CD8-positive, alpha-beta memory T cell (primary cell): ENCODE measurements around the gene RAB6B. TPM values are rescaled to one million over a fixed set of nuclear protein-coding genes. Genes with fewer than 3 reads are reported as not detected.
A peak's percentile ranks its signal among the peaks of the same experiment; 100 is the strongest.

Experiments used
- CTCF ChIA-PET: fragments of 350-600 bp; sonication (Branson Sonifier 250); formaldehyde crosslinking; loops from one replicate; lab custom pipeline; 2021; ENCODE audit warnings: antibody characterized with exemption; lab: Charles Lee
- POLR2A ChIA-PET: fragments of 350-600 bp; sonication (Branson Sonifier 250); formaldehyde crosslinking; loops from one replicate; lab custom pipeline; 2021; ENCODE audit warnings: antibody characterized with exemption; lab: Charles Lee
- DNase-seq, 5 donors: peaks; one replicate each; pipeline versions ENCODE4 v3.0.0 to v3.0.0-alpha.2; 2020 to 2022; ENCODE audit warnings: mixed read lengths in 1 of 5
- H3K27ac ChIP-seq: one replicate; pipeline ENCODE4 v1.7.0; 2013; ENCODE audit warnings: low read depth, mild to moderate bottlenecking, low read length, moderate library complexity
- H3K27me3 ChIP-seq: 2 replicates; pipeline ENCODE4 v1.7.0; 2013; ENCODE audit warnings: low read length, mild to moderate bottlenecking; ENCODE audit not compliant: insufficient read depth, poor library complexity, severe bottlenecking
- H3K36me3 ChIP-seq: 2 replicates; pipeline ENCODE4 v1.7.0; 2013; ENCODE audit warnings: mild to moderate bottlenecking, low read length, moderate library complexity; ENCODE audit not compliant: insufficient read depth
- H3K4me1 ChIP-seq: 2 replicates; pipeline ENCODE4 v1.7.0; 2013; ENCODE audit warnings: mild to moderate bottlenecking, low read length, moderate library complexity; ENCODE audit not compliant: insufficient read depth
- H3K4me3 ChIP-seq: 2 replicates; pipeline ENCODE4 v1.7.0; 2013; ENCODE audit warnings: mild to moderate bottlenecking, low read length
- H3K9me3 ChIP-seq: 2 replicates; pipeline ENCODE4 v1.7.0; 2013; ENCODE audit warnings: mild to moderate bottlenecking, low read length
- H3K27ac Mint-ChIP-seq, 8 donors: one replicate each; pipeline ENCODE4 v1.8.0; 2020 to 2021; ENCODE audit warnings: mixed read lengths in 8 of 8, mild to moderate bottlenecking in 6 of 8, inconsistent platforms in 3 of 8, moderate library complexity in 3 of 8
- H3K27me3 Mint-ChIP-seq, 2 donors: one replicate each; pipeline ENCODE4 v1.8.0; 2020 to 2021; ENCODE audit warnings: mixed read lengths in 2 of 2, mild to moderate bottlenecking in 1 of 2, moderate library complexity in 1 of 2
- H3K36me3 Mint-ChIP-seq, 3 donors: one replicate each; pipeline ENCODE4 v1.8.0; 2020 to 2021; ENCODE audit warnings: mixed read lengths in 3 of 3, inconsistent platforms in 1 of 3, mild to moderate bottlenecking in 1 of 3
- H3K4me1 Mint-ChIP-seq, 3 donors: one replicate each; pipeline ENCODE4 v1.8.0; 2020 to 2021; ENCODE audit warnings: mixed read lengths in 3 of 3, inconsistent platforms in 1 of 3, mild to moderate bottlenecking in 1 of 3
- H3K4me3 Mint-ChIP-seq, 7 donors: one replicate each; pipeline ENCODE4 v1.8.0; 2020 to 2021; ENCODE audit warnings: mixed read lengths in 7 of 7, mild to moderate bottlenecking in 6 of 7, moderate library complexity in 4 of 7, inconsistent platforms in 2 of 7
- H3K9me3 Mint-ChIP-seq, 5 donors: one replicate each; pipeline ENCODE4 v1.8.0; 2020 to 2022; ENCODE audit warnings: mixed read lengths in 5 of 5, mild to moderate bottlenecking in 3 of 5, moderate library complexity in 2 of 5, inconsistent platforms in 1 of 5
- polyA plus RNA-seq: library from polyadenylated mRNA; unstranded; fragments of 300-500 nt; fragmentation: Illumina TruSeq; gene quantifications from one replicate; pipeline ENCODE4 v1.2.3, GENCODE V29; 2021
- total RNA-seq, 2 experiments: library from RNA; stranded (reverse); gene quantifications; one replicate each; pipeline ENCODE4 v1.2.3, GENCODE V29; 2021

Gene RAB6B
- total and polyA plus RNA-seq, 3 experiments from 2014 or later = 0.24 to 1.7 (median 0.73) TPM

DNA sequence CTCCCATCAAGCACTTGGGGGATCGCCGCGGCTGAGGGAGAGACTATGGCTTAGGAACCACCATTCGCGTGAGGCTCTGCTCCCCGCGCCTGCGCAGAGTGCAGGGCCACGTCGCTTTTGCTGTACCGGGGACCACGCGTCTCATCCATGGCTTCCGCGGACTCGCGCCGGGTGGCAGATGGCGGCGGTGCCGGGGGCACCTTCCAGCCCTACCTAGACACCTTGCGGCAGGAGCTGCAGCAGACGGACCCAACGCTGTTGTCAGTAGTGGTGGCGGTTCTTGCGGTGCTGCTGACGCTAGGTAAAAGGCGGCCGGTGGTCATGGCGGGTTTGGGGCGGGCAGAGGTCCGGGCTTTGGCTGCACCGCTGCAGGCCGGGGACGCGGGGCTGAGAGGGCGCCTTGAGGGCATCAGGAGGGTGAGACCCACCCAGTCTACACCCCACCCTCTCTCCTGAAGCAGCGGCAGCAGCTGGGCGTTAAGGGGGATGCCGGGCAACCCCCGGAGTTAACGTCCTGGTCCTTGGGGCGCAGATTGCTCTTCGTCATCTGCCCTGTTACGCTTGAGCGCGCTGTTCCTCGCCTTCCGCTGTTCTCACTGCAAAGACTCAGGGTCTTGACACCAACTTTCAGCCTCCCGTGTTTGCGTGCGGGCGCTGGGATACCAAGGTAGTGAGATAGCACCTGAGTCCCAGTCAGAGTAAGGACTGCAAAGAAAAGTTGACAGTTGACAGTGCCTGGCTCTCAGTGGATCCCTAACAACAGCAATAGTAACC is 89.8 kb downstream of the RAB6B start, which contains the start of gene SRPRB:
Gene SRPRB, plus strand, starts transcription at position 114 of the 774 bp plus-strand sequence. Its CDS starts 34 bp downstream, at position 148.
- peak within 1 kb of the TSS; percentile 86 to 98 (median 96) for H3K27ac Mint-ChIP-seq
- no peaks in the 10 kb centered on the region for H3K9me3 Mint-ChIP-seq
- POLR2A ChIA-PET = no interaction called here
- H3K27me3 ChIP-seq = no peaks in the 10 kb centered on the region
- peaks cover 30 to 45% (median 44%) of the 10 kb centered on the region in 3 donors for H3K4me1 Mint-ChIP-seq
- H3K36me3 Mint-ChIP-seq = peaks cover 0 to 37% (median 6%) of the 10 kb centered on the region in 3 donors
- H3K9me3 ChIP-seq = no peaks in the 10 kb centered on the region
- peak within 1 kb of the TSS; percentile 95 to 99 (median 98) for H3K4me3 Mint-ChIP-seq
- H3K36me3 ChIP-seq = peaks cover 4% of the 10 kb centered on the region
- H3K27ac ChIP-seq = peak within 1 kb of the TSS; percentile 87
- DNase-seq = peak; percentile 94 to 98 (median 95)
- H3K4me1 ChIP-seq = peaks cover 14% of the 10 kb centered on the region
- H3K4me3 ChIP-seq = peak within 1 kb of the TSS; percentile 85
- CTCF ChIA-PET = interaction anchor here (1.2 to 1.4 kb wide), 3 partner anchors 11 to 144 kb away, joined by 3 to 5 read pairs (median 3); partner anchors contain the start of gene TOPBP1
- H3K27me3 Mint-ChIP-seq = no peaks in the 10 kb centered on the region

DNA sequence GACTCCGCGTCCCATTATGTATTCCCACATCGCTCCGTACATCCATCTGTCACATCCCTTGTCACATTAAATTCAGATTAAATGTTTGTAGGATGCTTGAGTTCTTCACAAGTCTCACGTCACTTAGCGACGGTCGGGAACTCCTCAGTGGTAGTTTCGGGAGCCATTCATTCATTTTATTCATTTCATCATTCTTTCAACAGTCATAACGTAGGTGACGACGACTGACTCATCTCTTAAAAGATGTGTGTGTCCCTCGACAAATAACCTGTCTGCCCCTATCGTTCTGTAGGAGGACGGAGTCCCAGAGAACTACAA is 90.3 kb downstream of the RAB6B start:
- no peak for DNase-seq
- Histone ChIP-seq H3K4me1 (peaks cover 14% of the 10 kb centered on the region), H3K4me3 (peak overlapping the region; percentile 85), H3K27ac (peak overlapping the region; percentile 87), H3K27me3 (no peaks in the 10 kb centered on the region), H3K9me3 (no peaks in the 10 kb centered on the region), H3K36me3 (peaks cover 4% of the 10 kb centered on the region)
- H3K4me3 Mint-ChIP-seq = peak overlapping the region; percentile 95 to 99 (median 98)
- peaks cover 0 to 33% (median 6%) of the 10 kb centered on the region in 3 donors for H3K36me3 Mint-ChIP-seq
- peaks cover 29 to 42% (median 40%) of the 10 kb centered on the region in 3 donors for H3K4me1 Mint-ChIP-seq
- CTCF ChIA-PET = interaction anchor here (1.3 kb wide), 1 partner anchor 13 kb away, joined by 3 read pairs; no protein-coding TSS in a partner anchor
- POLR2A ChIA-PET = no interaction called here
- no peaks in the 10 kb centered on the region for H3K9me3 Mint-ChIP-seq
- peak overlapping the region; percentile 86 to 98 (median 96) for H3K27ac Mint-ChIP-seq
- peaks cover 0 to 2% of the 10 kb centered on the region in 2 donors for H3K27me3 Mint-ChIP-seq

DNA sequence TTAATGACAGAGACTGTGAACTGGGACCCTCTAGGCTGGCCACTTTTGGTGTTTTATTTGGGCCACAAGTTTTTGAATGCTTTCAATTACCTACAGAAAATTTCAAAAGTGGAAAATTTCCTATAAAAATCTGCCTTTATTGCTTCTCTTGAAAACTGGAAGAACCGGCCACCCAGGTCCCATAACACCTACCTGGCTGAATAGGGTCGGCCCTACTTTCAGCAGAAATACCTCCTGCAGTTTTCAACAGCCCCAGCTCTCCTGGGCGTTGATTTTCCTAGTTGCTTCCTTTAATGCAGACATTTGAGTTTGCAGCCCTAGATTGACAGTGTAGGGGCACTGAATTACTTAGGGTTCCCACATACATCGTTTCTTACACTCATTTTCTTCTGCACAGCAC is 90.8 kb downstream of the RAB6B start:
- H3K4me3 ChIP-seq = peak overlapping the region; percentile 85
- POLR2A ChIA-PET = interaction anchor here (1.0 kb wide), 1 partner anchor 231 kb away, joined by 4 read pairs; the partner anchor contains the start of gene CDV3

DNA sequence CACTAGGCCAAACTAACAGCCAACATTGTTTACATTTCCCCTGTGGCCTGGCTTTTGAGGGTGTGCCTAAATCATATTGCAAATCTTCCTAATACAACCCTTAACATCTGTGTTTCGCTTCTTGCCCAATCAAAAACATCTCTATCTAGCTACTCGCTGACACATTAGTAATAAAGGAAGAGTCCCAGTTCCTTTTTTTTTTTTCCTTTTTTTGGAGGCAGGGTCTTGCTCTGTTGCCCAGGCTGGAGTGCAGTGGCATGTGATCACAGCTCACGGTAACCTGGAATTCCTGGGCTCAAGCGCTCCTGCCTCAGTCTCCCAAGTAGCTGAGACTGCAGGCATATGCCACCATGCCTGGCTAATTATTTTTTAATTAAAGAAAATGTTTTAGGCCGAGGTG is 92.2 kb downstream of the RAB6B start:
- Histone ChIP-seq H3K27me3 (no peaks in the 10 kb centered on the region), H3K4me1 (peaks cover 14% of the 10 kb centered on the region), H3K36me3 (no peaks in the 10 kb centered on the region), H3K27ac (no peak overlapping the region), H3K4me3 (no peak overlapping the region), H3K9me3 (no peaks in the 10 kb centered on the region)
- Mint-ChIP-seq H3K4me1 (peaks cover 25 to 30% (median 29%) of the 10 kb centered on the region in 3 donors), H3K27me3 (peaks cover 3 to 5% of the 10 kb centered on the region in 2 donors), H3K9me3 (no peaks in the 10 kb centered on the region), H3K4me3 (peak overlapping the region in 1 of 7 donors; percentile 15), H3K27ac (no peak overlapping the region), H3K36me3 (peaks cover 0 to 21% (median 3%) of the 10 kb centered on the region in 3 donors)
- POLR2A ChIA-PET = no interaction called here
- CTCF ChIA-PET = interaction anchor here (1.0 to 1.1 kb wide), 2 partner anchors 15 to 139 kb away, joined by 3 read pairs; no protein-coding TSS in a partner anchor
- DNase-seq = no peak

More for the DNA sequence above, 90.8 kb downstream of the RAB6B start:
- Mint-ChIP-seq H3K4me3 (peak overlapping the region; percentile 95 to 99 (median 98)), H3K36me3 (peaks cover 0 to 28% (median 3%) of the 10 kb centered on the region in 3 donors), H3K4me1 (peaks cover 26 to 38% (median 36%) of the 10 kb centered on the region in 3 donors), H3K27me3 (peaks cover 0 to 3% of the 10 kb centered on the region in 2 donors), H3K9me3 (no peaks in the 10 kb centered on the region), H3K27ac (peak overlapping the region; percentile 86 to 98 (median 96))
- no peaks in the 10 kb centered on the region for H3K9me3 ChIP-seq
- no peaks in the 10 kb centered on the region for H3K27me3 ChIP-seq
- no peak for DNase-seq
- peak overlapping the region; percentile 87 for H3K27ac ChIP-seq
- H3K36me3 ChIP-seq = no peaks in the 10 kb centered on the region
- H3K4me1 ChIP-seq = peaks cover 14% of the 10 kb centered on the region
- CTCF ChIA-PET = no interaction called here

DNA sequence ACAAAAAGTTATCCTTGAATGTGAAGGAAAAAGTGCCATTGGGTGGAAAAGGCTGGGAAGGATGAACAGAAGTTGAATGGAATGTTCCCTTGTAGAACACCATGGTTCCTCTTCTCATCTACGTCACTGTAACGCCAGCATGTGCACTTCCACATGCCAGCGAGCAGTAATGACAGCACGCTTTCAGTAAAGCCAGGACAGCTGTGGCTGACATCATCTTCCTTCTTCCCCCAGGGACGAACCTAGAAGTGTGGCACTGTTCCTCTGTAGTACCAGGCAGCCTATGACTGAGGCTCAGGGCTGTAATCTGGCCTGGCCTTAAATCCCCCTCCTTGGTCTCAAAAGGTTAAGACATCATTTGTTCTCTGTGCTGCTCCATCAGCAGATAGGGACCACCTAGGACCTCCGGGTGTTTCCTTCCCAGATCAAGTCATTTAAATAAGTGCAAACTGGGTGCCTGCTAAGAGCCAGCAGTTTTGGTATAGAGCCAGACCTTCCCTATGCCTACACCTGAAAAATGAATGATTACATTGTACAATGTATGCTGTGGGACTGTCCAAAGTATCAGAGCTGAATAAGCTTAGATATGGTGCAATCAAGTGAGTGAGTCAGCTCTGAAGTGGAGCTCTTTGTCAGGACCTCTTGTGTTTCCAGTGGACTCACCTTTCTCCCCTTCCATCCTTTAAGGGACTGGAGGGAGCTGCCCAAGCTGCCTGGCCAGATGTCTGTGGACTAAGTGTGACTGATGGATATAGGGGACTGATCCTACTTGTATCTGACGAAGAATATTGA is 95.7 kb downstream of the RAB6B start:
- H3K36me3 Mint-ChIP-seq = no peaks in the 10 kb centered on the region
- ChIA-PET CTCF (no interaction called here), POLR2A (no interaction called here)
- Histone ChIP-seq H3K36me3 (no peaks in the 10 kb centered on the region), H3K9me3 (no peaks in the 10 kb centered on the region), H3K27ac (no peak overlapping the region), H3K4me3 (no peak overlapping the region), H3K27me3 (no peaks in the 10 kb centered on the region), H3K4me1 (peaks cover 3% of the 10 kb centered on the region)
- DNase-seq = no peak
- peaks cover under 1 to 1% (median 1%) of the 10 kb centered on the region in 3 donors for H3K4me1 Mint-ChIP-seq
- H3K4me3 Mint-ChIP-seq = no peak overlapping the region
- H3K9me3 Mint-ChIP-seq = no peaks in the 10 kb centered on the region
- peaks cover 11 to 28% of the 10 kb centered on the region in 2 donors for H3K27me3 Mint-ChIP-seq
- H3K27ac Mint-ChIP-seq = no peak overlapping the region

DNA sequence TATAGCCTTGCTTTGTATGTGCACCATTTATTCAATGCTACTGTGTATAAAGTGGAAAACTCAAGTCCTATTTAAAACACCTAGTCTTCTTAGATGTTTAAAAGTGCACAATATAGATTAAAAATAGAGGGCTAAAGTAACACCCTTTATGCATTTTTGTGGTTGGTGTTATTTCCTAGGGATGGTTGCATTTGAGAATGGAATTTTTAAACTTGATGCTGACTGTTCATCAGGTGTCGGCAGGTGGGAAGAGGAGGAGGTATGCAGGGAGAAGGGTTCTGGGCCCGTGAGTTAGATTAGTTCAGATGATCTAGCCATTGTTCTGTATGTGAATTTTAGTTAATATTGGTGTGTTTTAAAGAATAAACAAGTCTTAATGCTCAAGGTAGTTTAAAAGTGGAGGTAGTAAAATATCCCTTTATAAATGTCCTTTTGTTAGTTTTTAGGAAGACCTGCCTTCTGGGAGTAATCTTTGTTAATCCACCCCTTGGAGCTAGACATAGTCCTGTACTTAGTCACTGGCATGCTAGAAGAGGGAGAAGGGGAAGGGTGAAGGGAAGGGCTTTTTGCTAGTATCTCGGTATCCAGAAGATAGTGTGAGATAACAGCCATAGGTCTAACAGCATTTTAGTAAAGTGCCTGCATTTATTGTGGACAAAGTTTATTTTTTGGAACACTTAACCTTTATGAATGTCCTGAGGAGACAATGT is 98.1 kb downstream of the RAB6B start:
- no peak for DNase-seq
- CTCF ChIA-PET = no interaction called here
- no peaks in the 10 kb centered on the region for H3K4me1 Mint-ChIP-seq
- peaks cover 11 to 33% of the 10 kb centered on the region in 2 donors for H3K27me3 Mint-ChIP-seq
- POLR2A ChIA-PET = no interaction called here
- no peaks in the 10 kb centered on the region for H3K36me3 Mint-ChIP-seq
- H3K4me3 ChIP-seq = no peak overlapping the region
- no peaks in the 10 kb centered on the region for H3K9me3 ChIP-seq
- H3K36me3 ChIP-seq = no peaks in the 10 kb centered on the region
- H3K4me3 Mint-ChIP-seq = no peak overlapping the region
- peaks cover 4 to 6% (median 6%) of the 10 kb centered on the region in 5 donors for H3K9me3 Mint-ChIP-seq
- no peak overlapping the region for H3K27ac Mint-ChIP-seq
- no peaks in the 10 kb centered on the region for H3K4me1 ChIP-seq
- no peak overlapping the region for H3K27ac ChIP-seq
- H3K27me3 ChIP-seq = no peaks in the 10 kb centered on the region

DNA sequence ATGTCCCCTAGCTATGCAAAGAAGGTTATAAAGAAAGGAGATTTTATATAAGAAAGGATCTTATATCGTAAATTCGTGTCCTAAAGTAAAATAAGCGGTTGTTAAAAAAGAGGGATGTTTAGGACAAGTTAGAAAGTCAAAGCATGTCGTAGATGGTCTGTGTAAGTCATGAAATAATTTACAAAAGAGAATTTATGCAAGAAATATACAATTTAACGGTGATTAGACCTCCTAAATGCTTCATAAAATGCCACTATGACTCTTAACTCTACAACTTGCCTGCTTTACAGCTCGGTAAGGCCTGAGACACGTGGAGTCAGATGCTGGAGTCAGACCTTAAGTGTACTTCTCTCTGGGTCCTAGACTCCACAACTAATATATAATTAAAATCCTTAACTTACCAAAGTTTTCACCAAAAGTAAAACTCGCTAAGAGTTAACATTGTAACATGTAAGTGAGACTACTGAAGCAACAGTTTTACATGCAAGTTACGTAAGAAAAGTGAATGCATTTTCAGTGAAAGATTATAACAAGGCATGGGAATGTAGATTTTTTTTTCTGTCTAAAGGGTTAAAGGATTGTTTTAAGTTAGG is 103.4 kb downstream of the RAB6B start:
- Mint-ChIP-seq H3K4me3 (no peak overlapping the region), H3K36me3 (no peaks in the 10 kb centered on the region), H3K27ac (no peak overlapping the region), H3K27me3 (peaks cover 9 to 25% of the 10 kb centered on the region in 2 donors), H3K9me3 (peaks cover 4 to 12% (median 10%) of the 10 kb centered on the region in 5 donors), H3K4me1 (no peaks in the 10 kb centered on the region)
- Histone ChIP-seq H3K27ac (no peak overlapping the region), H3K36me3 (no peaks in the 10 kb centered on the region), H3K27me3 (no peaks in the 10 kb centered on the region), H3K4me3 (no peak overlapping the region), H3K9me3 (no peaks in the 10 kb centered on the region), H3K4me1 (no peaks in the 10 kb centered on the region)
- POLR2A ChIA-PET = no interaction called here
- CTCF ChIA-PET = no interaction called here
- no peak for DNase-seq
